Left ventricle myocardium inferior (tissue), 1 donor: ENCODE measurements around the gene ZNF318. TPM values are rescaled to one million over a fixed set of nuclear protein-coding genes. Genes with fewer than 3 reads are reported as not detected.
"Not testable (repeated sequence)": the region's sequence is repeated elsewhere in the genome, so short reads cannot be mapped to it uniquely, and the experiment has no call there.

ENCODE experiments used
- DNase-seq: peaks from one replicate; pipeline ENCODE4 v3.0.0-alpha.2; 2020
- H3K27ac ChIP-seq: fragments of 200-600 bp; replicated peaks from 2 replicates; pipeline ENCODE4 v1.8.0; 2021
- H3K27me3 ChIP-seq: fragments of 200-600 bp; 2 replicates; pipeline ENCODE4 v1.8.0; 2021; ENCODE audit warnings: low read depth
- H3K36me3 ChIP-seq: fragments of 200-600 bp; 2 replicates; pipeline ENCODE4 v1.8.0; 2021
- H3K4me1 ChIP-seq: fragments of 200-600 bp; 2 replicates; pipeline ENCODE4 v1.8.0; 2021
- H3K4me3 ChIP-seq: fragments of 200-600 bp; 2 replicates; pipeline ENCODE4 v1.8.0; 2021; ENCODE audit warnings: mild to moderate bottlenecking, moderate library complexity
- H3K9me3 ChIP-seq: fragments of 200-600 bp; replicated peaks from 2 replicates; pipeline ENCODE4 v1.8.0; 2021
- intact Hi-C: fragments of 100-400 bp; cut with micrococcal nuclease; formaldehyde crosslinking; loops from one replicate; pipeline ENCODE4 v1.11.0; 2022
- total RNA-seq: library from RNA; stranded (reverse); fragmentation: NEBNext Ultra II Directional; extraction: Animal tissue kit (Norgen Biotek cat#: 25700); gene quantifications from one replicate; pipeline ENCODE4 v1.2.1, GENCODE V29; 2021
- TF ChIP-seq, protein P1 (sequence below): fragments of 200-600 bp; IDR thresholded peaks from 2 replicates; pipeline ENCODE4 v1.8.0; 2021; ENCODE audit warnings: antibody characterized with exemption, mild to moderate bottlenecking, borderline replicate concordance
- donor health status: DM: no; HTN: yes; CAD: no; lungs with severe emphysema.

The ZNF318 gene
- total RNA-seq, 1 donor from 2014 or later = 12.5 TPM

DNA sequence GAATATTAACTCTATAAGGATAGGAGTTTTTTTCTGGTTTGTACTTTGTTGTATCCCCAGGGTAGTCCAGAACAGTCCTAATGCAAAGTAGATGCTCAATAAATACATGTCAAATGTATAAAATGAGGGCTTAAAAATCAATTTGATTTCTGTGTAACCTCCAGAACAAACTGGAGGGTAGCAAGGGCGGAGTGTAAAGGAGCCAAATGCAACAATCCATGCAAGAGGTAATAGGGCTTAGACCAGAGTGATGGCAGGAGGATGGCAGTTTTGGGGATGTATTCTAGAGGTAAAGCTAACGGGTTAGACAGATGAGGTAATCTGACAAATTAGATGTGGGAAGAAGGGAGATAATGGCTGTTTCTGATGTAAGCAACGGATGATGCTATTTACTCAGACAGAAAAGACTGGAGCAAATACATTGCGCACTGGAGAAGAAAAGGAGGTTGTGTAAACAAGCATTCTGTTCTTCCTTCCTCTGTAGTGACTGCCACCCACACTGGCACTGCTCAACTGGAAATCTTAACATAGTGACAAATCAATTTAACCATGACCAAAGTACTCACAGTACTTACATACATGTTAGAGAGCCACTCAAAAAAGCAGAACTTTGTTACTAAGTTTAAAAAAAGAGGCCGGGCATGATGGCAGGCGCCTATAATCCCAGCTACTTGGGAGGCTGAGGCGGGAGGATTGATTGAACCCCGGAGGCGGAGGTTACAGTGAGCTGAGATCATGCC lies 2.0 kb downstream of the ZNF318 start:
- Histone ChIP-seq H3K27ac (no peak overlapping the region), H3K4me3 (peak overlapping the region; percentile 90), H3K9me3 (no peaks in the 10 kb centered on the region), H3K4me1 (peaks cover 36% of the 10 kb centered on the region), H3K36me3 (peaks cover 31% of the 10 kb centered on the region), H3K27me3 (no peaks in the 10 kb centered on the region)
- TF ChIP-seq, protein P1, sequence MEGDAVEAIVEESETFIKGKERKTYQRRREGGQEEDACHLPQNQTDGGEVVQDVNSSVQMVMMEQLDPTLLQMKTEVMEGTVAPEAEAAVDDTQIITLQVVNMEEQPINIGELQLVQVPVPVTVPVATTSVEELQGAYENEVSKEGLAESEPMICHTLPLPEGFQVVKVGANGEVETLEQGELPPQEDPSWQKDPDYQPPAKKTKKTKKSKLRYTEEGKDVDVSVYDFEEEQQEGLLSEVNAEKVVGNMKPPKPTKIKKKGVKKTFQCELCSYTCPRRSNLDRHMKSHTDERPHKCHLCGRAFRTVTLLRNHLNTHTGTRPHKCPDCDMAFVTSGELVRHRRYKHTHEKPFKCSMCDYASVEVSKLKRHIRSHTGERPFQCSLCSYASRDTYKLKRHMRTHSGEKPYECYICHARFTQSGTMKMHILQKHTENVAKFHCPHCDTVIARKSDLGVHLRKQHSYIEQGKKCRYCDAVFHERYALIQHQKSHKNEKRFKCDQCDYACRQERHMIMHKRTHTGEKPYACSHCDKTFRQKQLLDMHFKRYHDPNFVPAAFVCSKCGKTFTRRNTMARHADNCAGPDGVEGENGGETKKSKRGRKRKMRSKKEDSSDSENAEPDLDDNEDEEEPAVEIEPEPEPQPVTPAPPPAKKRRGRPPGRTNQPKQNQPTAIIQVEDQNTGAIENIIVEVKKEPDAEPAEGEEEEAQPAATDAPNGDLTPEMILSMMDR = no peak
- intact Hi-C loops = no loop called here
- DNase-seq = no peak

DNA sequence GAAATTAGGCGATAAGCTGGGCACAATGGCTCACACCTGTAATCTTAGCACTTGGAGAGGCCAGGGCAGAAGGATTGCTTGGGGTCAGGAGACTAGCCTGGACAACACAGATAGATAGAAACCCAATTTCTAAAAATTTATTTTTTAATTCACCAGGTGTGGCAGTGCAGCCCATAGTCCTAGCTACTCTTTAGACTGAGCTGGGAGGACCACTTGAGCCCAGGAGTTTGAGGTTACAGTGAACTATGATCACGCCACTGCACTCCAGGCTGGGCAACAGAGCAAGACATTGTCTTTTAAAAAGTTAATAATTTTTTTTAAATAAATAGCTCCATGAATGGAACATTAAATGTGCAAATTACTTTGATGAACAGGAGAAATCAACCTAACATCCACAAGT lies 8.2 kb downstream of the ZNF318 start:
- H3K4me1 ChIP-seq = peaks cover 2% of the 10 kb centered on the region
- H3K36me3 ChIP-seq = peaks cover 82% of the 10 kb centered on the region
- H3K9me3 ChIP-seq = no peaks in the 10 kb centered on the region
- TF ChIP-seq, protein P1 = no peak
- intact Hi-C loops = no loop called here
- no peak overlapping the region for H3K4me3 ChIP-seq
- H3K27me3 ChIP-seq = no peaks in the 10 kb centered on the region
- no peak for DNase-seq
- no peak overlapping the region for H3K27ac ChIP-seq

DNA sequence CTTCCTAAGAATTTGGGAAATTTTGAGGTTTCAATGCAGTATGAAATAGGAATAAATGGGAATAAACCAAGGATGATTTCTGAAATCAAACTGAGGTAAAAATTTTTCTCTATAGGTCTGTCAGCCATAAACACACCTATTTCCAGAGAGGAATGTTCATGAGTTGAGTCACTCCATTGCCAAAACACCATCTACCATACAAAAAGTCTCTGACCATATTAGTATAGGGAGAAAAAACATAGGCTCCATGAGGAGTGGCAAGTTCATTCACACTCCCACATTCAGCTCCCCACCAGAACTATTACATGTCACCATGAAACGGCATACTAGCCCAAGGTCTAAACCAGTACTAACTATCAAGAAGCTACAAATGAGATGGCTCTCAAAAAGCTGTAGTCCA lies 9.6 kb downstream of the ZNF318 start:
- Histone ChIP-seq H3K27me3 (no peaks in the 10 kb centered on the region), H3K36me3 (peaks cover 89% of the 10 kb centered on the region), H3K4me1 (peaks cover 4% of the 10 kb centered on the region), H3K27ac (no peak overlapping the region), H3K4me3 (no peak overlapping the region), H3K9me3 (no peaks in the 10 kb centered on the region)
- TF ChIP-seq, protein P1 = no peak
- DNase-seq = no peak
- intact Hi-C loops = no loop called here

DNA sequence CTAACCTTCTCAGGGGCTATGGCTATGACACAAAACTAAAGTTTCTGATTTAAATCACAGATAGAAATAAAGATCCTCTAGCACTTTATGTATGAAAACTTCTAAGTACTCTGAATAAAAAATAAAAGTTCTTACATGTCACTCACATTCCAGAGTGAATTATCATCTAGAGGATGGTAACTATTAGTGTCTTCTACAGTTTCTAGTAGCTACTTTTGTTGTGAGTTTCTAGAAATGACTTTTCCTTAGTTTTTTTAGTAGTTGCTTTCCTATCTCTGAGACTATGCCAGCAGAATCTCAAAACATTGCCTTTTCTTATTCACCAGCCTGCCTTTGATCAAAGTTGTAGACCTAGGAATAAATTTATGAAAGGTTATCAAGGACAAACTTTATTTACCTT lies 10.1 kb downstream of the ZNF318 start:
- no peaks in the 10 kb centered on the region for H3K9me3 ChIP-seq
- intact Hi-C loops = no loop called here
- no peak for DNase-seq
- TF ChIP-seq, protein P1 = no peak
- H3K27ac ChIP-seq = no peak overlapping the region
- peaks cover 4% of the 10 kb centered on the region for H3K4me1 ChIP-seq
- no peak overlapping the region for H3K4me3 ChIP-seq
- peaks cover 89% of the 10 kb centered on the region for H3K36me3 ChIP-seq
- H3K27me3 ChIP-seq = no peaks in the 10 kb centered on the region

DNA sequence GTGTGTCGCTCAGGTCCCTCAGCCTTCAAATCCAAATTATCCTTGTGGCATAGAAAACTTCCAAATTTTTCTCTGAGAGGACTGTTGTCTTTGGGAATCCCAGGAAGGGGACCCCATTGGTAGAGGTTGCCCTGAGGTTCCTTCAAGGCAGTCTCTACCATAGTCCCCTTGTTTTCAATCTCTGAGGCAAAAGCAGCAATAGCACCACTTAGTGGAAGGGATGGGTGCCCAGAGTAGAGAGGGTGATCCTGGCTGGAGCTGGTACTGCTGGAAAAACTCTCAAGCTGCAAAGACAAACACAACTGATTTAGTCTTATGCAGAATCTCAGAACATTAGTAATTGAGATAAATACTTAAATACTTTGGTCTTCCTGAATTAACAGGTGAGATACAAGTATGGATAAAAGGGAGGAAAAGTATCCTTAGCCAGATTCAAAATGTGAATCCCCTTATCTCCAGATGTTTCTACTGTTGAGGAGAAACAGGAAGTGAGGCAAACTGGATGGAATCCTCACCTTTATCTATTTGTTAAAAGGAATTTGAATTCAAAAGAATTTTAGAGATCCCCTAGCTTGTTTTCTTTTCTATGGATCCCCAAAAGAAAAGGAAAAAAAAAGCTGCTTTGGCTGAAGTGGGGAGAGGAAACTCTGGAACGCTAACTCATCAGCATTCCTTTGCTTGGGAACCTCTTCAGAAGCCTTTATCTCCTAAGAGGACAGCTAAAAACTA lies 13.4 kb downstream of the ZNF318 start:
- Histone ChIP-seq H3K9me3 (no peaks in the 10 kb centered on the region), H3K27me3 (no peaks in the 10 kb centered on the region), H3K4me3 (no peak overlapping the region), H3K27ac (no peak overlapping the region), H3K36me3 (peaks cover 69% of the 10 kb centered on the region), H3K4me1 (peaks cover 4% of the 10 kb centered on the region)
- intact Hi-C loops = no loop called here
- DNase-seq = no peak
- TF ChIP-seq, protein P1 = peak; percentile 67

DNA sequence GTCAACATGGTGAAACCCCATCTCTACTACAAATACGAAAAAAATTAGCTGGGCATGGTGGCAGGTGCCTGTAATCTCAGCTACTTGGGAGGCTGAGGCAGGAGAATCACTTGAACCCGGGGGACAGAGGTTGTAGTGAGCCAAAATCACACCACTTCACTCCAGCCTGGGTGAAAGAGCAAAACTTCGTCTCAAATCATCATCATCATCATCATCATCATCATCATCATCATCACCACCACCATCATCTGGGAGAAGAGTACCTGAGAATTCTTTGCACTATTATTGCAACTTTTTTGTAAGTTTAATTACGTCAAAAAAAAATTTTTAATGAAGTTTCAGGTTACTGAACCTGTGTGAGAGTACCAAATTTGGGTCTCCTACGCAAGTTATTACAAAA lies 17.5 kb downstream of the ZNF318 start:
- H3K27me3 ChIP-seq, H3K4me1 ChIP-seq, H3K27ac ChIP-seq, intact Hi-C loops, H3K9me3 ChIP-seq, H3K4me3 ChIP-seq, DNase-seq: not testable (repeated sequence)
- peaks cover 71% of the 10 kb centered on the region for H3K36me3 ChIP-seq
